Ureter (tissue), 1 donor: ENCODE measurements around the gene PRKCH. TPM values are rescaled to one million over a fixed set of nuclear protein-coding genes. Genes with fewer than 3 reads are reported as not detected.

ENCODE experiments used
- DNase-seq: peaks from one replicate; pipeline ENCODE4 v3.0.0-alpha.2; 2020; ENCODE audit warnings: low spot score
- total RNA-seq: library from RNA; stranded (reverse); gene quantifications from one replicate; pipeline ENCODE4 v1.2.4, GENCODE V29; 2023
- donor health status: DM: yes; HTN: yes; CAD: no.

Gene PRKCH
- total RNA-seq, 1 donor from 2014 or later = 90.2 TPM

DNA sequence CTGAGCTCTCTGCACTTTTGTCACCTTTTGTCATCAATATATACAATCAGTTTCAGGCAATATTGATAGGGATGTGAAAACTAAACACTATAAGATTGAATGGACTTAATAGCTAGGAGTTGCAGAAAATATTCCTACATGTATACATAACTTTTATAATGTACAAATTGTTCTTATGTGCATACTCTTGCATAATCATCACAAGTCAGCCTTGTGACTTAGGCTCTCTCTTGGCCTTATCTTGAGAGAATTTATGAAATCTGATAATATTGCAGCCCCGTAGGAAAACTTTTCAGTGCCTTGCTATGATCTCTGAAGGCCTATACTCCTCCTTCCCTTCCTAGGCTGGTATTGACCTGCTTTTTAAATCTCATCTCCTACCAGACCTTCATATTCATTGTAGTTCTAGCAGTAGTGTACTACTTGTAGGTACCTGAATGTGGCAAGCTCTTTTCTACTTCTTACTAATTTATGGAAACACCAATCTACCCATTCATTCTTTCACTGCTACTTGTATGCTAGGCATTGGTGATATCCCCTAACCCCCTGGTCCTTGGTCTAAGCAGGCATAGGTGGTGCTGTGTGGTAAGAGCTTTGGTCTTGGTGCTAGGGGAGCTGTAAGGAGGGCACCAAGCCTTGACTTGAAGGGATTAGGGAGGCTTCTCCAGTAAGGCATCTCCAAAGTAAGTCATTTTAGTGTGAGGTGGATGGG is 100.0 kb downstream of the PRKCH start:
- no peak for DNase-seq

GRCh38 chr14:61426048-61426447 is 104.7 kb downstream of the PRKCH start:
- no peak for DNase-seq

- no peak for DNase-seq
Observed at GRCh38 chr14:61428261-61428660, 106.9 kb downstream of the PRKCH start.

- DNase-seq = no peak
Observed at GRCh38 chr14:61429316-61429715, 107.9 kb downstream of the PRKCH start.

DNA sequence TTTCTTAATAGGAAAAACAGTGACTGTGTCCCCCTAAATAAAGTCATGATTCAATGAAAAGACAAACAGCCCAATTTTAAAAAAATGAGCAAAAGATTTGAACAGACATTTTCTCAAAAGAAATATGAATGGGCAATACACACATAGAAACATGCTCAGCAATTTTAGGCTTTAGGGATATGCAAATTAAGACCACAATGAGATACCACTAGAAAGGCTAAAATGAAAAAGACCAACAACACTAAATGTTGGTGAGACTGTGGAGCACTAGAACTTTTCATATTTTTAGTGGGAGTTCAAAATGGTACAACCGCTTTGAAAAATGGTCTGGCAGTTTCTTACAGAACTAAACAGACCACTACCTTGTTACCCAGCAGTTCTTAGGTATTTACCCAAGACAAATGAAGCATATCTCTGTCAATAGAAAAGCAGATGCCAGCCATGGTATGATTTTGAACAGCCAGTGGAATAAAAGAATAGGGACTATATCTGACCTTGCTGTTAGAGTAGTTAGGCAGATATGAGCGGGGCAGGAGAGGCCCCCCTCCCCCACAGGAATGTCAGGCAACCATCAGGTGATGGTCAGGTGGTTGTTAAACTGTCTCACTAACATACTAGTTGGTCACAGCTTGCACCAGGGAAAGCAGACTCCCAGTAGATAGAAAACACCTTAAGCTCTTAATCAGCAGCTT is 108.8 kb downstream of the PRKCH start:
- no peak for DNase-seq

DNA sequence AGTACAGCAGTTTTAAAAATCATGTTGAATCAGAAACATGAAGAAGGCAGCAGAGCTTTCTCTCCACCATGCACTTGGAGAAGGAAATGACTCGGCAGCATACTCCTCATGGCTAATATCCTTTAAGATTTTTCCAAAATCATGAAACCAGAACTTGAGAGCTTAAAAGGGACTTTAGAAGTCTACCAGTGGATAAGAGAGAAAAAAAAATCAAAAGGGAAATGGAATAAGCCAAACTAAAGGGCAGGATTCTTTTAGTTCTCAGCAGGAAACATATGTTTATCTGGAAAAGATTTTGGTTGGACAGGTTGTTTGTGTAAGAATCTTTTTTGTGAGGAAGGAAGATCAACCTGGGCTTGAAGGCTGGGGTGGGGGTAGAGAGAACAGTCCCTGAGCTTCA is 111.8 kb downstream of the PRKCH start:
- no peak for DNase-seq

DNA sequence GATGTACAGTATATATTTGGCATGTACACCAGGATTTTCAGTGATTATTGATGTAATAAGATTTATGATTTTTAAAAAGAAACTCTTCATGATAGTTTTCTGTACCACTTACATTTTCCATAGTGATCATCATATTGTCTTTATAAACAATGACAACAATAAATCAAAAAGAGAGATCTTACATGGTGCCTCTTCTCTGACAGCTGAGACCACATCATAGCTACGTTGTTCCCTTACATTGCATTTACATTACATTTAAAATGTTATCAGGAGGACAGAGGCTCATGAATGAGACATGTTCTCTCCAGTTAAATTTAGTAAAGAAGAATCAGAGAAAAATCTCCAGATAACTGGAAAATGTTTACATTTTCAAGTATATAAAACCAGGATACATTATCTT is 112.4 kb downstream of the PRKCH start:
- no peak for DNase-seq

DNA sequence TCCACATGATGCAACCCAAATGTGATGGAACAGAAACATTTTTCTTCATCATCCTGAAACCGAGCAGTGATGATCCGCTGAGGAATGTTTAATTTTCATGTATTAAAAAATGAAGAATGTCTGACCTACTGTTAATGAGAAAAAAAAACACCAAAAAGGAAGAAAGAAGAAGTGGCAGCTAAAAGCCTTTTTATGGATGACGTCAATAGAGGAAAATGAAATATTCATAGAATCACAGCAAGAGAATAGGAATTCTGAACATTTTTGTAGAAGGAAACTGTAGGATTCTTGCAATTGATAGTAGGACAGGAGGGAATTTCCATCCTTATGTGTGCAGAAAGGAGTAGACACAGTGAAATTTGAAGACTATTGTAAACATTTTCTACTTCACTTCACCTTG is 112.9 kb downstream of the PRKCH start:
- no peak for DNase-seq

GRCh38 chr14:61435563-61436337 is 114.4 kb downstream of the PRKCH start:
- DNase-seq = no peak

DNA sequence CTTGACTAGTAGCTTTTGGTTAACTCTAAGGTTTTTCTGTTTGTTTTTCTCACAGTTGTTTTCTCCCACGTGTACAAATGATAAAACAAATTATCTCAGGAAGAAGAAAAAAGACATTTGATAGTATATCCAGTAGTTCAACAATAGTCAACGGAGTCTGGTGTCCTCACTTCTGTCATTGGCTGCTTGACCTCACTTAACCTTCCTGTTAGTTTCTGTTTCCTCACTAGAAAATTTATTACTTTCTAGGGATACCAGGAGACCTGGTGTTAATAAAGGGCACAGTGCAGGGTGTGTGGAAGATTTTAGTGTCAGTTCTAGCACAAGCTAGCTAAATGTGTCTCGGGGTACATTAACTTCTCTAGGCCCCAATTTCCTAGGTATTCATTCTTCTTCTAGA is 116.0 kb downstream of the PRKCH start:
- DNase-seq = no peak

GRCh38 chr14:61438036-61438435 is 116.7 kb downstream of the PRKCH start:
- DNase-seq = no peak

GRCh38 chr14:61438497-61438859 is 117.1 kb downstream of the PRKCH start:
- DNase-seq = no peak

DNA sequence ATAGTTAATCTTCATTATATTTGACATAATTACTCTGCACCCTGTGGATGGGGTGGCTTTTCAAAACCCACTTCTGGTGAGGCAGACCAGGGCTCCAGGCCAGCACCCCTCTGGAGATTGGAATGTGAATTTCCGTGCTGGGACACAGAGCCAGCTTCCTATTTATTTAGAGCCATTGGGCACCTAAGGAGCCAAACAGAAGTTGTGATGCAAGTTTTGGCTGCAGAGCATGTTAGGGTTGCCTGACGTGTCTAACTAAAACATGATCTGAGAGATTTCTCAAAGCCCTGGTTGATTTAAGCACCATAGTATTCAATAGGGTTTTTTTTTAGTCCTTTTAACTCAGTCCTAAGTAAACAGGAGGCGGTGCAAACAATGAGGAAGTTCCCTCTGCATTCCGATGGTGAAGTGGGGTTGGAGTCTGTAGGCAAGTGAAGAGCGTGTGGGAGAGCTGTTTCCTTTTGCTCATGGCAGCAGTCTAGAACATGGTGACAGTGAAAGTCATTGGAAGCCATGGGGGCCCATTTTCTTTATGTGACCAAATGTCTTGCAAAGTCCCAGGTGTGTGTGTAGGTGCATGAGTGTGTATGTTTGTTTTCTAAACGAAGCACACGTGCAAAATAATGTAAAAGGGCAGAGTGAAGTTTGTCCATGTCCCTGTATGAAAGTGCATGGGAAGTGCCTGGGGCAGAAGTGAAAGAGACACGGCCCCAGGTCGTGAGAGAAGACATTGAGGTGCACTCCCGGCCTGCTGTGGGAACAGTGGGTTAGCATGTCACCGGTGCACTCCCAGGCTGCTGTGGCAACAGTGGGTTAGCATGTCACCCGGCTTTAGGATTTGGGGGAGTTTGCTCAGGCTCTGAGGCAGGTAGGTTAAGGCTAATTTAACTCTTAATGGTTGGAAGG is 117.7 kb downstream of the PRKCH start:
- peak; percentile 62 for DNase-seq

DNA sequence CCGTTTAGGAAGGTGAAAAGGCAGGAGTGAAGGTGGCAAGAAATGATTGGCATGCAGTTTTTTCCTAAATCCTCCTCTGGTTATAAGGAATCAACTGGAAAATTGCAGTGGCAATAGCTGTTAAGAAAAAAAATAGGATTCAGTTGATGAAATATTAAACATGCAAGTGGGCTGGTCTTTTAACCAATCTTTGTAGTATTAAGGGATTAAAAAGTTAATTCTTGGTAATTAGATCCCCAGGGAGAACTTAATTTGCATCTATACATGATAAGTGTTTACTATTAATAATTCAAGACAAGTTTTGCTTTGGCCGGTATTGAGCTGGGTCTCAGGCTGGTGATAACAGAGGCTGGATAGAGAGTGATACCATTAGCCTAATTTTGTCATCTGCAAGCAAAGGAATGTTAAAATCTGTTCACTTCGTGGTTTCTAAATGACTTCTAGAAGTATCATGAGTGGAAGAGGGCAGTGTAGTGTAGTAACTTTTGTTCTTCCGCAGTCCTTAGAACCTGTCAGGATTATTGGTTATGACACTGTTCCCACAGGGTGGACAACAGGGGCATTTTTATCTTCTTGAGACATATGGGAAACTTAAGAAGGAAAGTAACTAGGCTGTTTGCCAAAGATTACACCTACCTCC is 118.5 kb downstream of the PRKCH start:
- DNase-seq = no peak

GRCh38 chr14:61443481-61443880 is 122.1 kb downstream of the PRKCH start:
- no peak for DNase-seq

DNA sequence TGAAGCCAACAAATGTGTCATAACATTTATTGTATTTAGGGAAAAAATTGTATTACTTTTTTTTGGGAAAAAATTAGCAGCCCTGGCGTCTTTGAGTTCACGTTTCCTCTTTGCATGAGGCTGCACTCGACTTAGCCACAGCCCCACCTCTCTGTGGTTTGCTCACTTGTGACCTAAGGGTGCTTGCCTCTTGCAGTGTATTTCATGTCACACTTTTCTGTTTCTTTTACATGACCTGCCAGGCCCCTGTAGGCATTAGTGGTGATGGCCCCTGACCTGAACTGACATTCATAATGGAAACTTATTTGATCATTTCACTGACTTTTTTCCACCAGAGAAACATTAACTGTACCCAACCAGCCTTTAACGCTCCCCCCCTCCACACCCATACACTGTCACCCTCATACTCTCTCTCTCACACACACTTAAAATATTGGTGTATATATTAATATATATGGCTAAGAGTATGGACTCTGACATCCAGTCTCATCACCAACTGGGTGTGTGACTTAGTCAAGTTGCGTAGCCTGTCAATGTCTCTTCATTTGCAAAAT is 122.9 kb downstream of the PRKCH start:
- DNase-seq = no peak

GRCh38 chr14:61451491-61451890 is 130.1 kb downstream of the PRKCH start:
- no peak for DNase-seq

- no peak for DNase-seq
Observed at GRCh38 chr14:61451891-61452400, 130.6 kb downstream of the PRKCH start.

GRCh38 chr14:61452452-61452851 is 131.1 kb downstream of the PRKCH start:
- no peak for DNase-seq

DNA sequence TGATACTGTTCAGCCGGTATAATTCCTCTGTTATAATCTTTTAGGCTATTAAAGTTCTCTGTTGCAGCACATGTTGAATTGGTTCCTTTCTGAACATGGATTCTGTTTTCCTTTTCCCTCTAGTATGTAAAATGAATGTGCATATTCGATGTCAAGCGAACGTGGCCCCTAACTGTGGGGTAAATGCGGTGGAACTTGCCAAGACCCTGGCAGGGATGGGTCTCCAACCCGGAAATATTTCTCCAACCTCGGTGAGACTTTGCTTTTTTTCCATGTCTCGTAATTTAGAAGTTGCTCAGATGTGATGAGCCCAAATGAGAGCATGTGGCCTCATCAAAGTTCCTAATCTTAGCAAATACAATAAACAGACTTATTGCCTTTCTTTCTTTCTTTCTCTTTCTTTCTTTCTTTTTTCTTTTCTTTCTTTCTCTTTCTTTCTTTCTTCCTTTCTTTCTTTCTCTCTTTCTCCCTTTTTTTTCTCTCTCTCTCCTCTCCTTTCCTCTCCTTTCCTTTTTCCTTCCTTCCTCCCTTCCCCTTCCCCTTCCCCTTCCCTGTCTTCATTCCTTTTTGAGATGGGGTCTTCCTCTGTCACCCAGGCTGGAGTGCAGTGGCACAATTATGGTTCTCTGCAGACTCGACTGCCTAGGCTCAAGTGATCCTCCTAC is 131.9 kb downstream of the PRKCH start:
- no peak for DNase-seq
